Esophagus squamous epithelium (tissue), 4 donors: Measurements from ENCODE around the gene STARD9.
"Not testable (repeated sequence)": the region's sequence is repeated elsewhere in the genome, so short reads cannot be mapped to it uniquely, and the experiment has no call there.

Experiments
- CTCF ChIP-seq, 6 experiments: fragments of 450-650 bp in 4 of 6; fragments of 200-600 bp in 2 of 6; sonication (generic) in 2 of 6; IDR thresholded peaks; one replicate each; pipeline ENCODE4 v1.5.1; 2016 to 2019; ENCODE audit warnings: antibody characterized with exemption in 6 of 6, mild to moderate bottlenecking in 4 of 6, moderate library complexity in 4 of 6
- POLR2A ChIP-seq, 4 donors: fragments of 450-650 bp; IDR thresholded peaks; one replicate each; pipeline ENCODE4 v1.6.1; 2017; ENCODE audit warnings: antibody characterized with exemption in 4 of 4, mild to moderate bottlenecking in 4 of 4, moderate library complexity in 3 of 4

GRCh38 chr15:42680142-42680482, 104.7 kb downstream of the STARD9 start:
- not testable (repeated sequence) for TF ChIP-seq POLR2A (IDR thresholded peaks at IDR 0.05)
- peak in 1 of 6 experiments; percentile 40 for TF ChIP-seq CTCF (IDR thresholded peaks at IDR 0.05)
